ENCODE measurements around the gene ANO4.

DNA sequence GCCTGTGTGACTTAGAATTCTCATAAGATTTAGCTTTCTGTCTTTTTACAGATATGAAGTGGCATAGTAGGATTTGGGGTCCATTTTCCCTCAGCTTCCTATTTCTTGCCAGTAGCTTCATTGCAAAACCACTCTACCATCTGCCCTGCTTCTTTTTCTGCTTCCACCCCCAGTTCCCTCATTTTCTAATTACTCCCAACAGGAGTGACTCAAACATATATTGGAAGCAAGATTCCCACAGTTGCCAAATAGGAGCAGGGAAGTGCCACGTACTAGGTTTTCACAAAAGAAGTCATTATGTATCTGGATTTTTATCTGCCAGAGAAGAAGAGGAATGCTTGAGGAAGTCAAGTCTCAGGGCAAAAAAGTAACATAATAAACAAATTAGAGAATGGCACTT, 64.1 kb downstream of the ANO4 start:
- TF ChIP-seq, protein P1, sequence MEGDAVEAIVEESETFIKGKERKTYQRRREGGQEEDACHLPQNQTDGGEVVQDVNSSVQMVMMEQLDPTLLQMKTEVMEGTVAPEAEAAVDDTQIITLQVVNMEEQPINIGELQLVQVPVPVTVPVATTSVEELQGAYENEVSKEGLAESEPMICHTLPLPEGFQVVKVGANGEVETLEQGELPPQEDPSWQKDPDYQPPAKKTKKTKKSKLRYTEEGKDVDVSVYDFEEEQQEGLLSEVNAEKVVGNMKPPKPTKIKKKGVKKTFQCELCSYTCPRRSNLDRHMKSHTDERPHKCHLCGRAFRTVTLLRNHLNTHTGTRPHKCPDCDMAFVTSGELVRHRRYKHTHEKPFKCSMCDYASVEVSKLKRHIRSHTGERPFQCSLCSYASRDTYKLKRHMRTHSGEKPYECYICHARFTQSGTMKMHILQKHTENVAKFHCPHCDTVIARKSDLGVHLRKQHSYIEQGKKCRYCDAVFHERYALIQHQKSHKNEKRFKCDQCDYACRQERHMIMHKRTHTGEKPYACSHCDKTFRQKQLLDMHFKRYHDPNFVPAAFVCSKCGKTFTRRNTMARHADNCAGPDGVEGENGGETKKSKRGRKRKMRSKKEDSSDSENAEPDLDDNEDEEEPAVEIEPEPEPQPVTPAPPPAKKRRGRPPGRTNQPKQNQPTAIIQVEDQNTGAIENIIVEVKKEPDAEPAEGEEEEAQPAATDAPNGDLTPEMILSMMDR (IDR thresholded peaks at IDR 0.05; ENCODE audit: insufficient read depth, low read length) = no peak
- TF ChIP-seq POLR2AphosphoS5 (IDR thresholded peaks at IDR 0.05; ENCODE audit: low read depth) = no peak
- TF ChIP-seq, protein P2, sequence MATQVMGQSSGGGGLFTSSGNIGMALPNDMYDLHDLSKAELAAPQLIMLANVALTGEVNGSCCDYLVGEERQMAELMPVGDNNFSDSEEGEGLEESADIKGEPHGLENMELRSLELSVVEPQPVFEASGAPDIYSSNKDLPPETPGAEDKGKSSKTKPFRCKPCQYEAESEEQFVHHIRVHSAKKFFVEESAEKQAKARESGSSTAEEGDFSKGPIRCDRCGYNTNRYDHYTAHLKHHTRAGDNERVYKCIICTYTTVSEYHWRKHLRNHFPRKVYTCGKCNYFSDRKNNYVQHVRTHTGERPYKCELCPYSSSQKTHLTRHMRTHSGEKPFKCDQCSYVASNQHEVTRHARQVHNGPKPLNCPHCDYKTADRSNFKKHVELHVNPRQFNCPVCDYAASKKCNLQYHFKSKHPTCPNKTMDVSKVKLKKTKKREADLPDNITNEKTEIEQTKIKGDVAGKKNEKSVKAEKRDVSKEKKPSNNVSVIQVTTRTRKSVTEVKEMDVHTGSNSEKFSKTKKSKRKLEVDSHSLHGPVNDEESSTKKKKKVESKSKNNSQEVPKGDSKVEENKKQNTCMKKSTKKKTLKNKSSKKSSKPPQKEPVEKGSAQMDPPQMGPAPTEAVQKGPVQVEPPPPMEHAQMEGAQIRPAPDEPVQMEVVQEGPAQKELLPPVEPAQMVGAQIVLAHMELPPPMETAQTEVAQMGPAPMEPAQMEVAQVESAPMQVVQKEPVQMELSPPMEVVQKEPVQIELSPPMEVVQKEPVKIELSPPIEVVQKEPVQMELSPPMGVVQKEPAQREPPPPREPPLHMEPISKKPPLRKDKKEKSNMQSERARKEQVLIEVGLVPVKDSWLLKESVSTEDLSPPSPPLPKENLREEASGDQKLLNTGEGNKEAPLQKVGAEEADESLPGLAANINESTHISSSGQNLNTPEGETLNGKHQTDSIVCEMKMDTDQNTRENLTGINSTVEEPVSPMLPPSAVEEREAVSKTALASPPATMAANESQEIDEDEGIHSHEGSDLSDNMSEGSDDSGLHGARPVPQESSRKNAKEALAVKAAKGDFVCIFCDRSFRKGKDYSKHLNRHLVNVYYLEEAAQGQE (IDR thresholded peaks at IDR 0.05; ENCODE audit: insufficient replicate concordance, low read depth) = no peak

Measured in HL-60 (cell line).